ENCODE data around the gene LCN12.

Gene LCN12

GRCh38 chr9:136960212-136960937, 8.3 kb downstream of the LCN12 start:
- H3K4me3 ChIP-seq (ENCODE audit: low read depth, low read length): no peak overlapping the region
- POLR2A ChIA-PET: no interaction called here
- CTCF ChIA-PET: interaction anchor here (1.0 to 2.8 kb wide), 5 partner anchors 12 to 87 kb away, joined by 3 to 16 read pairs (median 3); no protein-coding TSS in a partner anchor
- no peak for DNase-seq (ENCODE audit: low read depth, low spot score)
- TF ChIP-seq, protein P1, sequence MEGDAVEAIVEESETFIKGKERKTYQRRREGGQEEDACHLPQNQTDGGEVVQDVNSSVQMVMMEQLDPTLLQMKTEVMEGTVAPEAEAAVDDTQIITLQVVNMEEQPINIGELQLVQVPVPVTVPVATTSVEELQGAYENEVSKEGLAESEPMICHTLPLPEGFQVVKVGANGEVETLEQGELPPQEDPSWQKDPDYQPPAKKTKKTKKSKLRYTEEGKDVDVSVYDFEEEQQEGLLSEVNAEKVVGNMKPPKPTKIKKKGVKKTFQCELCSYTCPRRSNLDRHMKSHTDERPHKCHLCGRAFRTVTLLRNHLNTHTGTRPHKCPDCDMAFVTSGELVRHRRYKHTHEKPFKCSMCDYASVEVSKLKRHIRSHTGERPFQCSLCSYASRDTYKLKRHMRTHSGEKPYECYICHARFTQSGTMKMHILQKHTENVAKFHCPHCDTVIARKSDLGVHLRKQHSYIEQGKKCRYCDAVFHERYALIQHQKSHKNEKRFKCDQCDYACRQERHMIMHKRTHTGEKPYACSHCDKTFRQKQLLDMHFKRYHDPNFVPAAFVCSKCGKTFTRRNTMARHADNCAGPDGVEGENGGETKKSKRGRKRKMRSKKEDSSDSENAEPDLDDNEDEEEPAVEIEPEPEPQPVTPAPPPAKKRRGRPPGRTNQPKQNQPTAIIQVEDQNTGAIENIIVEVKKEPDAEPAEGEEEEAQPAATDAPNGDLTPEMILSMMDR (IDR thresholded peaks at IDR 0.05; ENCODE audit: insufficient read depth, low read length, missing control alignments): no peak

DNA sequence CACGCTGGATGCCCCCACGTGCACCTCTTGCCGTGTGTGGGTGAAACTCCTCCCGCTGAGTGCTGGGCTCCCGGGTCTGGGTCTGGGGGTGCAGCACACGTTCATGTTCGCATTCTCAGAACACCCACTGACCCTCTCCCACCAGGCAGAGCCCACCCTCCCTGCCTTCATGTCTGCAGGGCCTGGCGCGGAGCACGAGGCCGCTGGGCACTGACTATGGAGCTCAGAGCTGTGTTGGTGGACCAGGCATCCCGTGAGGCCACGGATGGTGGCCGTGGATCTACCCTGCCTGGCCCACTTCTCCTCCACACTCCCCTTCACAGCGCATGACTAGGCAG, 8.8 kb downstream of the LCN12 start:
- TF ChIP-seq, protein P1 (IDR thresholded peaks at IDR 0.05; ENCODE audit: insufficient read depth, low read length, missing control alignments): no peak
- POLR2A ChIA-PET: no interaction called here
- DNase-seq (ENCODE audit: low read depth, low spot score): no peak
- CTCF ChIA-PET: interaction anchor here (0.6 to 1.2 kb wide), 2 partner anchors 13 to 16 kb away, joined by 3 read pairs; partner anchors contain the start of genes C8G and FBXW5
- H3K4me3 ChIP-seq (ENCODE audit: low read depth, low read length): no peak overlapping the region

DNA sequence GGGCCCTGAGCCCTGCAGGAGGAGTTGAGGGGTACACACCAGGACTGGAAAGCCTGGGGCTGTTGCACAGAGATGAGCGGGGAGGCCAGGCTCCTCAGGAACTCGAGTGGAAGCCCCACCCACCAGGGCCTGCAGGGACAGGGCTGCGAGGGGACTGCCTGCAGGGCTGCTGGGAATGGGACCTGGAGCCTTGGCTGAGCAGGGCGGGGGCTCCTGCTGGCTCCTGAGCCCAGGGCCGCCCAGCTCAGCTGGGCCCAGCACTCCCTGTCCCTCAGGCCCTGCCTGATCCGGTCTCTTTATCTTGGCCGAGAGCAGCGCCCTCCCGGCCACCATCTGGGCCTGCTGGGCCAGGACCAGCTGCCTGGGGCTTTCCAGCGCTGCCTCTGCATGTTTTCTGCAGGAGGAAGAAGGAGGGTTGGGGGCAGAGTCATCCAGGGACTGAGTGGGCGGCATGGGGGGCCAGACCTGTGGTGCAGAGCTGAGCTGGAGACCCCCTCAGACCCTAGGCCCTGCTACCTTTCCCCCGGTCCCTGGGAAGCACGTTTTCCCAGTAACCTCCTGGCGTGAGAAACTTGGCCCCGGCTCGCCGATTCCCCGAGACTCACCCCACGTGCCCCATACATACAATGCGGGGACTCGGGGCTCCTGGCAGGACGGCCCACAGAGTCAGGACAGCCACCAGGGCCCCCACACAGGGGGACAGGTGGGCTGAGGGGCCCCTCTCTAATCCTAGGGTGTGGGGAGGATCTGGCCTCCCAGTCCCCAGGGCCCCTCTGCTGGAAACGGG, 9.4 kb downstream of the LCN12 start:
- H3K4me3 ChIP-seq (ENCODE audit: low read depth, low read length): no peak overlapping the region
- CTCF ChIA-PET: interaction anchor here (0.6 to 3.7 kb wide), 5 partner anchors 13 to 67 kb away, joined by 3 to 16 read pairs (median 3); partner anchors contain the start of genes ABCA2, C8G and FBXW5
- no peak for DNase-seq (ENCODE audit: low read depth, low spot score)
- POLR2A ChIA-PET: no interaction called here
- TF ChIP-seq, protein P1 (IDR thresholded peaks at IDR 0.05; ENCODE audit: insufficient read depth, low read length, missing control alignments): no peak

GRCh38 chr9:136962163-136962562, 10.1 kb downstream of the LCN12 start:
- CTCF ChIA-PET: interaction anchor here (1.2 to 3.7 kb wide), 3 partner anchors 14 to 67 kb away, joined by 3 to 16 read pairs (median 7); partner anchors contain the start of gene ABCA2
- POLR2A ChIA-PET: no interaction called here
- DNase-seq (ENCODE audit: low read depth, low spot score): no peak
- TF ChIP-seq, protein P1 (IDR thresholded peaks at IDR 0.05; ENCODE audit: insufficient read depth, low read length, missing control alignments): no peak
- no peak overlapping the region for H3K4me3 ChIP-seq (ENCODE audit: low read depth, low read length)

DNA sequence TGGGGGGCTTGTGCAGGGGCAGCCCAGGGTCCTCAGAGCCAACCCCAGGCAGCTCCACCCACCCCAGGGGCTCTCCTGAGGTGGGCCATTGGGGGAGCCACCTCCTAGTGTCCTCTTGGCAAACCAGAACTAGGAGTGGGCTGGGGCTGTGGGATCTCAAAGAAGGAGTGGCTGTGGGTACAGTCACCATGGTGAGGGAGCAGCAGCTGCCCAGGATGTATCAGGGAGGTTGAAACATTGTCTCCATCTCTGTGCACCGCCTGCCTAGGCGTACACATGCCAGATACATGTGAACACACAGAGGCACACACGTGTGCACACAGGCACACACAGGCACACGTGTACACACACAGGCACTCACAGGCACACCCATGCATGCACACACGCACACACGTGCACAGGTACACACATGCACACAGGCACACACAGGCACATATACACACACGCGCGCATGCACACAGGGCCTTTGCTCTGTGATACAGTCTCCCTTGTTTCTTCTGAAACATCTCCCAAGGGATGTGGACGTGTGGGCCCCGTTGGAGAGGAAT, 10.7 kb downstream of the LCN12 start:
- ChIA-PET CTCF (interaction anchor here (0.9 to 3.7 kb wide), 4 partner anchors 11 to 66 kb away, joined by 3 to 16 read pairs (median 5); partner anchors contain the start of gene ABCA2), POLR2A (no interaction called here)
- H3K4me3 ChIP-seq (ENCODE audit: low read depth, low read length): no peak overlapping the region
- TF ChIP-seq, protein P1 (IDR thresholded peaks at IDR 0.05; ENCODE audit: insufficient read depth, low read length, missing control alignments): no peak
- no peak for DNase-seq (ENCODE audit: low read depth, low spot score)

GRCh38 chr9:136963341-136963740, 11.3 kb downstream of the LCN12 start:
- H3K4me3 ChIP-seq (ENCODE audit: low read depth, low read length): no peak overlapping the region
- no peak for DNase-seq (ENCODE audit: low read depth, low spot score)
- ChIA-PET POLR2A (no interaction called here), CTCF (interaction anchor here (0.9 to 3.7 kb wide), 2 partner anchors 11 to 16 kb away, joined by 3 to 16 read pairs; no protein-coding TSS in a partner anchor)
- TF ChIP-seq, protein P1 (IDR thresholded peaks at IDR 0.05; ENCODE audit: insufficient read depth, low read length, missing control alignments): no peak

All from AG04449 (cell line).